Loucy (cell line): ENCODE data around the gene ASB1.

Experiments used
- H2AFZ ChIP-seq: fragments of 200-600 bp; sonication (generic); 2 replicates; pipeline ENCODE4 v1.6.0; 2016; ENCODE audit warnings: antibody characterized with exemption, mild to moderate bottlenecking, low read length, moderate library complexity
- H3F3A ChIP-seq: fragments of 200-600 bp; 2 replicates; pipeline ENCODE4 v1.6.0; 2016; ENCODE audit warnings: antibody characterized with exemption, low read depth, mild to moderate bottlenecking
- H3K27me3 ChIP-seq: fragments of 200-600 bp; sonication (generic); 2 replicates; pipeline ENCODE4 v1.6.1; 2014; ENCODE audit warnings: low read length, mild to moderate bottlenecking; ENCODE audit not compliant: insufficient read depth, poor library complexity, severe bottlenecking
- H3K36me3 ChIP-seq: fragments of 200-600 bp; sonication (generic); 2 replicates; pipeline ENCODE4 v1.6.1; 2016; ENCODE audit warnings: low read length; ENCODE audit not compliant: insufficient read depth
- H3K4me1 ChIP-seq: fragments of 200-600 bp; sonication (generic); 2 replicates; pipeline ENCODE4 v1.5.1; 2014; ENCODE audit warnings: low read length, mild to moderate bottlenecking; ENCODE audit not compliant: insufficient read depth, poor library complexity, severe bottlenecking
- H3K4me2 ChIP-seq: fragments of 200-600 bp; sonication (generic); 2 replicates; pipeline ENCODE4 v1.6.0; 2014; ENCODE audit warnings: antibody characterized with exemption, low read length, low read depth, mild to moderate bottlenecking; ENCODE audit not compliant: poor library complexity, severe bottlenecking
- H3K4me3 ChIP-seq: fragments of 200-600 bp; sonication (generic); 2 replicates; pipeline ENCODE4 v1.5.1; 2014; ENCODE audit warnings: low read length, mild to moderate bottlenecking, mixed read lengths; ENCODE audit not compliant: poor library complexity, severe bottlenecking
- H3K79me2 ChIP-seq: fragments of 200-600 bp; sonication (generic); 2 replicates; pipeline ENCODE4 v1.6.1; 2014; ENCODE audit warnings: low read length; ENCODE audit not compliant: insufficient read depth
- H3K9ac ChIP-seq: fragments of 200-600 bp; sonication (generic); 2 replicates; pipeline ENCODE4 v1.6.0; 2014; ENCODE audit warnings: mild to moderate bottlenecking, low read depth, low read length, moderate library complexity; ENCODE audit not compliant: poor library complexity, severe bottlenecking
- H3K9me2 ChIP-seq: fragments of 200-600 bp; sonication (generic); replicated peaks from 2 replicates; pipeline ENCODE4 v1.6.1; 2016; ENCODE audit warnings: low read depth, low read length, mixed read lengths
- H3K9me3 ChIP-seq: fragments of 200-600 bp; sonication (generic); 2 replicates; pipeline ENCODE4 v1.6.1; 2014; ENCODE audit warnings: mild to moderate bottlenecking, antibody characterized with exemption, low read length, low read depth; ENCODE audit not compliant: insufficient read depth
- H4K20me1 ChIP-seq: fragments of 200-600 bp; sonication (generic); 2 replicates; pipeline ENCODE4 v1.6.0; 2014; ENCODE audit warnings: antibody characterized with exemption, low read length, mild to moderate bottlenecking; ENCODE audit not compliant: insufficient read depth, poor library complexity, severe bottlenecking
- EZH2phosphoT487 ChIP-seq: fragments of 200-600 bp; IDR thresholded peaks from 2 replicates; pipeline ENCODE4 v1.6.1; 2018; ENCODE audit warnings: antibody characterized with exemption, mild to moderate bottlenecking, moderate library complexity, borderline replicate concordance
- TF ChIP-seq, protein P1 (sequence below): fragments of 200-600 bp; sonication (generic); conservative IDR thresholded peaks from 2 replicates; pipeline ENCODE4 v1.5.1; 2014; ENCODE audit warnings: mild to moderate bottlenecking, antibody characterized with exemption, low read length

ASB1 gene, protein sequence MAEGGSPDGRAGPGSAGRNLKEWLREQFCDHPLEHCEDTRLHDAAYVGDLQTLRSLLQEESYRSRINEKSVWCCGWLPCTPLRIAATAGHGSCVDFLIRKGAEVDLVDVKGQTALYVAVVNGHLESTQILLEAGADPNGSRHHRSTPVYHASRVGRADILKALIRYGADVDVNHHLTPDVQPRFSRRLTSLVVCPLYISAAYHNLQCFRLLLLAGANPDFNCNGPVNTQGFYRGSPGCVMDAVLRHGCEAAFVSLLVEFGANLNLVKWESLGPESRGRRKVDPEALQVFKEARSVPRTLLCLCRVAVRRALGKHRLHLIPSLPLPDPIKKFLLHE

DNA sequence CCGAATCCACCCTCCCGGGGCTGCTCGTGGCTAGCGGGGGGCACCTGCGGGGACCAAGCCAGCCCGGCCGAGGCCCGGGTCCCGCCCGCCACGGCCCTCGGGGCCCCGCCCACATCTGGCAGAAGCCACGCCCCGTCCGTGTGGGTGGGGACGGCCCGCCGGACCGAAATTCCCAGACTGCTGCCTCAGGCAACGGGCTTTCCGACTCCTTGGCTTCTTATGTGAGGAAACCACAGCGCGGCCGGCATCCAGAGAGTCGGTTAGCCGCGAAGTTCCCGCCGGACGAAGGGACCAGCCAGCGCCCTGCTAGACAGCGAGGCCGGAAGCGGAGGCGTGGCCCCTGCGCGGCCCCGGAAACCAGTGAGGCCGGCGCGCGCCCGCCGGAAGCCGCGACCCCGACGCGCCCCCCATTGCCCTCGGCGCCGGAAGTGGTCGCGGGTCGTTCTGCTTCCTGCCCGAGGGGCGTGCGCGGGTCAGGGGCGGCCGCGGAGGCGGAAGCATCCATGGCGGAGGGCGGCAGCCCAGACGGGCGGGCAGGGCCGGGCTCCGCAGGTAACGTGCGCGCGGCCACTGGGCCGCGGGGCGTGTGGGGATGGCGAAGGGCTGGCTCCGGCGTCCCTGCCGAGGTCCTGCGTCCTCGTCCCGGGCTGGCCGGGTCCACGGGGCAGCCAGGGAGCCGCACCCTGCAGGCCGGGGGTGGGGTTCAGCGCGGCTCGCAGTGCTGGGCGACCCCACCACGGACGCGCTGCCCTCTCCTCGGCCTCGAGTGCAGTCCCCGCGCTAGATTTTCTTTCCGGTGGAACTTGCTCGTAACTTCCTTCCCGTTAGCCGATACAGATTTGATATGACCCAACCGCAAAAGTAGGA lies at the start of gene ASB1:
Gene ASB1, plus strand, starts transcription at position 360 of the 867 bp plus-strand sequence. Its CDS starts 144 bp downstream, at position 504.
- peaks cover 4% of the 10 kb centered on the region for H3K27me3 ChIP-seq
- peaks cover 36% of the 10 kb centered on the region for H3K4me1 ChIP-seq
- peak within 1 kb of the TSS; percentile 92 for H3K4me3 ChIP-seq
- H4K20me1 ChIP-seq = peaks cover 5% of the 10 kb centered on the region
- no peaks in the 10 kb centered on the region for H3K9me2 ChIP-seq
- peak within 1 kb of the TSS; percentile 93 for H3K9ac ChIP-seq
- H3K36me3 ChIP-seq = no peaks in the 10 kb centered on the region
- peak within 1 kb of the TSS; percentile 94 for H3K4me2 ChIP-seq
- H3K9me3 ChIP-seq = peaks cover 9% of the 10 kb centered on the region; the same call in 1 of the 2 replicates
- H2AFZ ChIP-seq = peak within 1 kb of the TSS; percentile 76
- no peak for TF ChIP-seq EZH2phosphoT487
- TF ChIP-seq, protein P1, sequence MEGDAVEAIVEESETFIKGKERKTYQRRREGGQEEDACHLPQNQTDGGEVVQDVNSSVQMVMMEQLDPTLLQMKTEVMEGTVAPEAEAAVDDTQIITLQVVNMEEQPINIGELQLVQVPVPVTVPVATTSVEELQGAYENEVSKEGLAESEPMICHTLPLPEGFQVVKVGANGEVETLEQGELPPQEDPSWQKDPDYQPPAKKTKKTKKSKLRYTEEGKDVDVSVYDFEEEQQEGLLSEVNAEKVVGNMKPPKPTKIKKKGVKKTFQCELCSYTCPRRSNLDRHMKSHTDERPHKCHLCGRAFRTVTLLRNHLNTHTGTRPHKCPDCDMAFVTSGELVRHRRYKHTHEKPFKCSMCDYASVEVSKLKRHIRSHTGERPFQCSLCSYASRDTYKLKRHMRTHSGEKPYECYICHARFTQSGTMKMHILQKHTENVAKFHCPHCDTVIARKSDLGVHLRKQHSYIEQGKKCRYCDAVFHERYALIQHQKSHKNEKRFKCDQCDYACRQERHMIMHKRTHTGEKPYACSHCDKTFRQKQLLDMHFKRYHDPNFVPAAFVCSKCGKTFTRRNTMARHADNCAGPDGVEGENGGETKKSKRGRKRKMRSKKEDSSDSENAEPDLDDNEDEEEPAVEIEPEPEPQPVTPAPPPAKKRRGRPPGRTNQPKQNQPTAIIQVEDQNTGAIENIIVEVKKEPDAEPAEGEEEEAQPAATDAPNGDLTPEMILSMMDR = no peak
- H3F3A ChIP-seq = no peaks in the 10 kb centered on the region
- H3K79me2 ChIP-seq = peaks cover 48% of the 10 kb centered on the region

DNA sequence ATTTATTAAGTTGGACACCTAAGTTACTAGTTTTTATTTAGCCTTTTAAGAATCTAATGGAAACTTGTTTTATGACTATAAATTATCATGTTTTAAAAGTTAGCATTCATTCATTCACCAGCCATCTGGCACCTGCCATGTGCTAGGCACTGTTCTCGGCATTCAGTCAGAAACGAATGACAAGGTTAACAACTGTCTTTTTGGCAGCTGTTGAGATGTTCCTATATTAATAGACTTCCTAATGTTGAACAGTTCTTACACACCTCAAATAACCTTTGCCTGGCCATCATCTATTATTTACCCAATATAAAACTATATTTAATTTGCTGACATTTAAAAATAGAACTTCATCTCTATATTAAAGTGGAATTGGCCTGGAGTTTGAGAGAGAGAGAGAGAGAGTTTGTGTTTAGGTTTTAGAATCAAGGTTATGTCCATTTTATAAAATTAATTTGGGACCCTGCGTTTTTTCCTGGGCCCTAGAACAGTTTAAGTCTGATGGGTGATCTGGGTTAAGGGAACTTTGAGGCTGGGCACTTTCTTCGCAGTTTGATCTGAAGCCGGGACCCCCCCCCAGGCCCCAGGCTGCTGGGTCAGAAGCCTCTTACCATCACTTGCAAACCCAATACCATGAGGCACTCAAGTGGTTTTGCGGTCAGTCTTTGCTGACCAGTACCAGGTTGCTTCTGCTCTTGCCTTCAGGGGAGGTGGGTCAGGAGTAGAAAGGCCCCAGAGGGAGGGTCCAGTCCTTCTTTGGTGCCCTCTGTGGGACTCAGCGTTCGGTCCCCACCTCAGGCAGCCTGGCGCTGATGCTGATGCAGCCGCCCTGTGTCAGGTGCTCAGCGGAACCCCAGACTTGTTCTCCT lies 48.3 kb upstream of the ASB1 start:
- Histone ChIP-seq H3K9me3 (no peaks in the 10 kb centered on the region), H3K79me2 (no peaks in the 10 kb centered on the region), H4K20me1 (no peaks in the 10 kb centered on the region), H3K27me3 (no peaks in the 10 kb centered on the region), H2AFZ (no peak overlapping the region), H3F3A (peaks cover 6% of the 10 kb centered on the region), H3K4me2 (peak overlapping the region; percentile 66), H3K4me3 (peak overlapping the region; percentile 48), H3K4me1 (peaks cover 66% of the 10 kb centered on the region), H3K9me2 (no peaks in the 10 kb centered on the region), H3K36me3 (peaks cover 4% of the 10 kb centered on the region; the same call in 1 of the 2 replicates), H3K9ac (peak overlapping the region; percentile 31)
- TF ChIP-seq EZH2phosphoT487 = no peak
- TF ChIP-seq, protein P1 = no peak

DNA sequence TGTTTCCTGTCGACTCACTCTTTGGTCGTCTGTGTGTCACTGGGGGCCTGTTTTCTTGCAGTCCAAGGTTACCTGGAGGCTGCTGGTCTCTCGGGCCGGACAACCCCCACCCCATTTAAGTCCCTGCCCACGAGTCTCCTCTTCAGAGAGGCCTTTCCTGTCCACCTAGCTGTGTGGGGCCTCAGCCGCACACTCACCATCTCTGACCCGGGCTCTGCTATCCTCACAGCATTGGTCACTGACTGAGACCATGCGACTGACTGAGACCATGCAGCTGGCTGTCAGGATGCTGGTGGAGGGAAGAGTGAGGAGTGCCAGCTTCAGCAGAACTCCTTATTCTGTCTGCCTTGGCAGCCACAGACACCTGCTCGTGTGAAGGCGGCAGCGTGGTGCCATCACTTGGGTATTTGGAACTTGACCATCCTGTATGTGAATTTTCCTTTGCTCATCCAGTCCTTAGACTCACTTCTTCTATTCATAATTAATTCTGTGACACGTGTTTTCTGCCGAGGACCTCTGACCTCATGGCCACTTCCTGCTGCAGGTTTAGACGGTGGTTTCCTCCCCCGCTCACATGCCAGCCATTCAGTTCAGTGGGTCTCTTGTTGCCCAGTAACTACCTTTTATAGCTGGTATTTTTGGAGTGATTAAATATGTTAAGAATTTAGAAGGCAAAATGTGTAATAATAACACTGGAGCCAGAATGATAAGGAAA lies 47.5 kb upstream of the ASB1 start:
- H3F3A ChIP-seq = peaks cover 6% of the 10 kb centered on the region

More for the DNA sequence above, 47.5 kb upstream of the ASB1 start:
- Histone ChIP-seq H3K4me3 (peak overlapping the region; percentile 48), H4K20me1 (no peaks in the 10 kb centered on the region), H3K79me2 (no peaks in the 10 kb centered on the region), H3K9ac (peak overlapping the region; percentile 36), H3K9me2 (no peaks in the 10 kb centered on the region), H3K36me3 (peaks cover 6% of the 10 kb centered on the region; the same call in 1 of the 2 replicates), H3K9me3 (no peaks in the 10 kb centered on the region), H3K27me3 (no peaks in the 10 kb centered on the region), H3K4me1 (peaks cover 66% of the 10 kb centered on the region), H2AFZ (no peak overlapping the region), H3K4me2 (peak overlapping the region; percentile 66)
- no peak for TF ChIP-seq EZH2phosphoT487
- TF ChIP-seq, protein P1 = no peak
